ENCODE data around the gene FCHSD2.

FCHSD2 gene

GRCh38 chr11:73189315-73189714 lies 47.2 kb upstream of the FCHSD2 start:
- POLR2A ChIA-PET = no interaction called here
- Histone ChIP-seq H3K4me1 (ENCODE audit: control insufficient read depth, insufficient read depth, low read length) (no peaks in the 10 kb centered on the region), H3K27ac (ENCODE audit: extremely low read depth, low read depth, low read length) (no peak overlapping the region)

GRCh38 chr11:73188301-73188700 lies 46.2 kb upstream of the FCHSD2 start:
- Histone ChIP-seq H3K4me3 (ENCODE audit: low read depth, low read length) (no peak overlapping the region), H3K9me3 (ENCODE audit: control insufficient read depth, insufficient read depth, low read depth, low read length) (no peaks in the 10 kb centered on the region), H3K27ac (ENCODE audit: extremely low read depth, low read depth, low read length) (no peak overlapping the region), H3K4me1 (ENCODE audit: control insufficient read depth, insufficient read depth, low read length) (no peaks in the 10 kb centered on the region), H3K36me3 (ENCODE audit: control insufficient read depth in 2 of 2, insufficient read depth in 1 of 2, low read length in 2 of 2) (no peaks in the 10 kb centered on the region)
- no peak for TF ChIP-seq ZNF626 (tag by site-specific recombination; IDR thresholded peaks at IDR 0.05)
- TF ChIP-seq ZNF423 (tag by site-specific recombination; IDR thresholded peaks at IDR 0.05) = no peak
- TF ChIP-seq ZNF558 (tag by site-specific recombination; IDR thresholded peaks at IDR 0.05) = no peak
- no peak for TF ChIP-seq ZNF394 (tag by site-specific recombination; IDR thresholded peaks at IDR 0.05; ENCODE audit: borderline replicate concordance)
- no peak for TF ChIP-seq ZNF660 (tag by site-specific recombination; IDR thresholded peaks at IDR 0.05)
- no peak for TF ChIP-seq ZSCAN16 (tag by site-specific recombination; IDR thresholded peaks at IDR 0.05)
- no peak for TF ChIP-seq SALL2 (tag by site-specific recombination; IDR thresholded peaks at IDR 0.05; ENCODE audit: borderline replicate concordance)
- no peak for TF ChIP-seq ZNF792 (tag by site-specific recombination; IDR thresholded peaks at IDR 0.05)
- TF ChIP-seq TSHZ1 (tag by site-specific recombination; IDR thresholded peaks at IDR 0.05; ENCODE audit: borderline replicate concordance) = no peak
- no peak for TF ChIP-seq ZNF658 (tag by site-specific recombination; IDR thresholded peaks at IDR 0.05)
- TF ChIP-seq ZNF324 (tag by site-specific recombination; IDR thresholded peaks at IDR 0.05) = no peak
- TF ChIP-seq ZNF645 (tag by site-specific recombination; IDR thresholded peaks at IDR 0.05) = no peak
- no peak for TF ChIP-seq OVOL3 (tag by site-specific recombination; IDR thresholded peaks at IDR 0.05)
- no peak for TF ChIP-seq GLI4 (tag by site-specific recombination; IDR thresholded peaks at IDR 0.05)
- ChIA-PET POLR2A (no interaction called here), CTCF (interaction anchor here (0.6 to 1.0 kb wide), 3 partner anchors 55 to 357 kb away, joined by 3 read pairs; no protein-coding TSS in a partner anchor)

More at GRCh38 chr11:73189315-73189714, 47.2 kb upstream of the FCHSD2 start:
- CTCF ChIA-PET = interaction anchor here (0.6 to 1.0 kb wide), 5 partner anchors 47 to 580 kb away, joined by 3 to 4 read pairs (median 3); no protein-coding TSS in a partner anchor
- Histone ChIP-seq H3K9me3 (ENCODE audit: control insufficient read depth, insufficient read depth, low read depth, low read length) (no peaks in the 10 kb centered on the region), H3K36me3 (ENCODE audit: control insufficient read depth in 2 of 2, insufficient read depth in 1 of 2, low read length in 2 of 2) (no peaks in the 10 kb centered on the region), H3K4me3 (ENCODE audit: low read depth, low read length) (no peak overlapping the region)
- no peak for TF ChIP-seq TRIM28 (IDR thresholded peaks at IDR 0.05; ENCODE audit: borderline replicate concordance, low read length)
- no peak for TF ChIP-seq ZNF354C (tag by site-specific recombination; IDR thresholded peaks at IDR 0.05; ENCODE audit: borderline replicate concordance, low read depth)
- no peak for TF ChIP-seq ZNF600 (tag by site-specific recombination; IDR thresholded peaks at IDR 0.05)
- TF ChIP-seq ZNF449 (tag by site-specific recombination; IDR thresholded peaks at IDR 0.05) = no peak
- TF ChIP-seq INSM2 (tag by site-specific recombination; IDR thresholded peaks at IDR 0.05) = no peak
- TF ChIP-seq ZNF391 (tag by site-specific recombination; IDR thresholded peaks at IDR 0.05; ENCODE audit: borderline replicate concordance, low read depth) = no peak
- no peak for TF ChIP-seq ZNF548 (tag by site-specific recombination; IDR thresholded peaks at IDR 0.05)
- no peak for TF ChIP-seq ZNF473 (tag by site-specific recombination; IDR thresholded peaks at IDR 0.05)
- no peak for TF ChIP-seq CTCF (tag by site-specific recombination; IDR thresholded peaks at IDR 0.05)
- TF ChIP-seq ZNF514 (tag by site-specific recombination; IDR thresholded peaks at IDR 0.05) = no peak
- no peak for TF ChIP-seq FEZF1 (tag by site-specific recombination; IDR thresholded peaks at IDR 0.05)
- no peak for TF ChIP-seq ZFP69B (tag by site-specific recombination; IDR thresholded peaks at IDR 0.05)

Measured in HEK293 (cell line).